IMR-90 (cell line): ENCODE data around the gene CTBP2.

Source experiments
- BHLHE40 ChIP-seq: fragments of 150-350 bp; IDR thresholded peaks from 2 replicates; pipeline ENCODE4 v1.6.1; 2016; ENCODE audit warnings: mild to moderate bottlenecking, low read depth, low read length
- CEBPB ChIP-seq: IDR thresholded peaks from 2 replicates; pipeline ENCODE4 v1.6.1; 2012; ENCODE audit warnings: low read depth, low read length, improper control_type of control experiment
- CTCF ChIP-seq: conservative IDR thresholded peaks from 2 replicates; pipeline ENCODE4 v1.5.1; 2012; ENCODE audit warnings: mild to moderate bottlenecking, low read depth, low read length, improper control_type of control experiment
- SMC3 ChIP-seq: fragments of 150-350 bp; IDR thresholded peaks from 2 replicates; pipeline ENCODE4 v1.6.1; 2016; ENCODE audit warnings: low read depth, mild to moderate bottlenecking, antibody characterized with exemption, low read length, moderate library complexity

GRCh38 chr10:125000366-125001312, 159.7 kb downstream of the CTBP2 start:
- TF ChIP-seq BHLHE40 (no peak), CTCF (peak; percentile 36), CEBPB (no peak), SMC3 (no peak)
